SK-N-SH (cell line): ENCODE results near the gene RFLNA. TPM values are rescaled to one million over a fixed set of nuclear protein-coding genes. Genes with fewer than 3 reads are reported as not detected.

Source experiments
- CTCF ChIA-PET: fragments of 300-600, 350-600 bp; formaldehyde crosslinking; extraction: SDS; loops from one replicate; lab custom pipeline; 2021; lab: Yijun Ruan, JAX
- POLR2A ChIA-PET: fragments of 350-600 bp; sonication (Branson Sonifier 250); formaldehyde crosslinking; extraction: SDS; loops from one replicate; lab custom pipeline; 2020; ENCODE audit warnings: antibody characterized with exemption, inconsistent platforms; lab: Yijun Ruan, JAX
- DNase-seq: peaks from one replicate; pipeline ENCODE4 v3.0.0; 2012
- H2AFZ ChIP-seq: fragments of 200-600 bp; sonication (generic); 2 replicates; pipeline ENCODE4 v1.8.1; 2016; ENCODE audit warnings: antibody characterized with exemption, mild to moderate bottlenecking, low read depth
- H3F3A ChIP-seq: fragments of 200-600 bp; sonication (generic); replicated peaks from 2 replicates; pipeline ENCODE3; 2016; ENCODE audit warnings: antibody characterized with exemption, mild to moderate bottlenecking; ENCODE audit not compliant: insufficient read depth
- H3K27ac ChIP-seq, 2 experiments: fragments of 200-500 bp in 1 of 2; fragments of 200-600 bp in 1 of 2; sonication (Bioruptor generic) in 1 of 2; sonication (generic), shearing (Covaris generic) in 1 of 2; 2 replicates each; pipeline versions ENCODE4 v1.5.1 to v1.6.1; 2014 to 2016; ENCODE audit warnings: low read depth in 2 of 2, inconsistent platforms in 1 of 2, low read length in 1 of 2, mild to moderate bottlenecking in 1 of 2, mixed read lengths in 1 of 2
- H3K27me3 ChIP-seq: fragments of 200-600 bp; sonication (generic), shearing (Covaris generic); 2 replicates; pipeline ENCODE4 v1.6.1; 2016; ENCODE audit warnings: mixed run types; ENCODE audit not compliant: insufficient read depth
- H3K36me3 ChIP-seq, 2 experiments: fragments of 200-500 bp in 1 of 2; fragments of 200-600 bp in 1 of 2; sonication (Bioruptor generic) in 1 of 2; sonication (generic) in 1 of 2; replicated peaks in 1 of 2; 2 replicates each; pipeline versions ENCODE3 to v1.5.1; 2014 to 2016; ENCODE audit warnings: low read length in 1 of 2, mild to moderate bottlenecking in 1 of 2; ENCODE audit not compliant: insufficient read depth in 2 of 2, control insufficient read depth in 1 of 2
- H3K4me1 ChIP-seq, 2 experiments: fragments of 200-500 bp in 1 of 2; fragments of 200-600 bp in 1 of 2; sonication (Bioruptor generic) in 1 of 2; sonication (generic), shearing (Covaris generic) in 1 of 2; 2 replicates each; pipeline versions ENCODE4 v1.5.1 to v1.6.1; 2014 to 2016; ENCODE audit warnings: low read depth in 1 of 2, low read length in 1 of 2, mixed run types in 1 of 2; ENCODE audit not compliant: insufficient read depth in 2 of 2, control insufficient read depth in 1 of 2
- H3K4me2 ChIP-seq: fragments of 200-600 bp; sonication (generic), shearing (Covaris generic); 2 replicates; pipeline ENCODE4 v1.6.1; 2017; ENCODE audit warnings: mixed run types
- H3K4me3 ChIP-seq, 2 experiments: fragments of 200-500 bp in 1 of 2; fragments of 200-600 bp in 1 of 2; sonication (Bioruptor generic) in 1 of 2; sonication (generic), shearing (Covaris generic) in 1 of 2; 2 replicates each; pipeline versions ENCODE4 v1.5.1 to v1.8.1; 2014 to 2016; ENCODE audit warnings: low read depth in 2 of 2, inconsistent platforms in 1 of 2, low read length in 1 of 2, mild to moderate bottlenecking in 1 of 2, mixed read lengths in 1 of 2, moderate library complexity in 1 of 2
- H3K79me2 ChIP-seq: fragments of 200-600 bp; sonication (generic); 2 replicates; pipeline ENCODE4 v1.8.1; 2017; ENCODE audit warnings: mild to moderate bottlenecking; ENCODE audit not compliant: insufficient read depth
- H3K9ac ChIP-seq: fragments of 200-600 bp; sonication (generic); 2 replicates; pipeline ENCODE4 v1.6.1; 2017; ENCODE audit warnings: mixed run types
- H3K9me2 ChIP-seq: fragments of 200-600 bp; sonication (generic); 2 replicates; pipeline ENCODE4 v1.6.1; 2017; ENCODE audit warnings: mixed run types
- H3K9me3 ChIP-seq: fragments of 200-600 bp; sonication (generic); 2 replicates; pipeline ENCODE4 v1.6.1; 2017; ENCODE audit warnings: mixed run types, mild to moderate bottlenecking, moderate library complexity
- H4K20me1 ChIP-seq: fragments of 200-600 bp; sonication (generic); 2 replicates; pipeline ENCODE4 v1.6.1; 2017; ENCODE audit warnings: mild to moderate bottlenecking, mixed run types; ENCODE audit not compliant: insufficient read depth
- CHD2 ChIP-seq: fragments of 150-350 bp; IDR thresholded peaks from 2 replicates; pipeline ENCODE4 v1.6.1; 2018; ENCODE audit warnings: low read length; ENCODE audit not compliant: partially characterized antibody
- ELF1 ChIP-seq: IDR thresholded peaks from 2 replicates; pipeline ENCODE4 v1.4.0; 2012
- EP300 ChIP-seq, 2 experiments: IDR thresholded peaks; 2 replicates each; pipeline versions ENCODE4 v1.4.0 to v1.6.1; 2012; ENCODE audit warnings: borderline replicate concordance in 1 of 2, low read depth in 1 of 2, low read length in 1 of 2
- NFIC ChIP-seq: IDR thresholded peaks from 2 replicates; pipeline ENCODE4 v1.4.0; 2012; ENCODE audit warnings: borderline replicate concordance
- TAF1 ChIP-seq: IDR thresholded peaks from 2 replicates; pipeline ENCODE4 v1.6.1; 2012; ENCODE audit warnings: low read depth, mild to moderate bottlenecking, low read length, moderate library complexity, borderline replicate concordance
- TCF12 ChIP-seq: IDR thresholded peaks from 2 replicates; pipeline ENCODE4 v1.4.0; 2012
- USF1 ChIP-seq: IDR thresholded peaks from 2 replicates; pipeline ENCODE4 v1.4.0; 2012; ENCODE audit warnings: low read depth, borderline replicate concordance
- USF2 ChIP-seq: fragments of 150-350 bp; IDR thresholded peaks from 2 replicates; pipeline ENCODE4 v1.6.1; 2017; ENCODE audit warnings: antibody characterized with exemption, low read length, low read depth, borderline replicate concordance
- WGBS: methylation state at CpG from one replicate; pipeline ENCODE4 v1.1.6; 2017; ENCODE audit warnings: low lambda C conversion rate; 5-methylcytosine and 5-hydroxymethylcytosine counted together
- polyA plus RNA-seq, 3 experiments: library from polyadenylated mRNA; depleted of rRNA; stranded (reverse); fragments of >200 nt; gene quantifications; 2 replicates each; pipeline ENCODE4 v1.2.3, GENCODE V29; 2012
- TF ChIP-seq, protein P1 (sequence below): fragments of 200-600 bp; sonication (generic); IDR thresholded peaks from 2 replicates; pipeline ENCODE4 v1.6.1; 2017; ENCODE audit warnings: antibody characterized with exemption, mild to moderate bottlenecking, moderate library complexity

The RFLNA gene
- polyA plus RNA-seq, 1 of the 3 experiments (the other 2 are of a cell fraction): 0.10 TPM

GRCh38 chr12:124310785-124311184, 15.9 kb downstream of the RFLNA start (continued):
- TF ChIP-seq USF1 (no peak), CHD2 (no peak), EP300 (IDR thresholded peaks at IDR 0.05; ENCODE audit: borderline replicate concordance in 1 of 2, low read depth in 1 of 2, low read length in 1 of 2) (no peak), USF2 (no peak), TCF12 (no peak)

DNA sequence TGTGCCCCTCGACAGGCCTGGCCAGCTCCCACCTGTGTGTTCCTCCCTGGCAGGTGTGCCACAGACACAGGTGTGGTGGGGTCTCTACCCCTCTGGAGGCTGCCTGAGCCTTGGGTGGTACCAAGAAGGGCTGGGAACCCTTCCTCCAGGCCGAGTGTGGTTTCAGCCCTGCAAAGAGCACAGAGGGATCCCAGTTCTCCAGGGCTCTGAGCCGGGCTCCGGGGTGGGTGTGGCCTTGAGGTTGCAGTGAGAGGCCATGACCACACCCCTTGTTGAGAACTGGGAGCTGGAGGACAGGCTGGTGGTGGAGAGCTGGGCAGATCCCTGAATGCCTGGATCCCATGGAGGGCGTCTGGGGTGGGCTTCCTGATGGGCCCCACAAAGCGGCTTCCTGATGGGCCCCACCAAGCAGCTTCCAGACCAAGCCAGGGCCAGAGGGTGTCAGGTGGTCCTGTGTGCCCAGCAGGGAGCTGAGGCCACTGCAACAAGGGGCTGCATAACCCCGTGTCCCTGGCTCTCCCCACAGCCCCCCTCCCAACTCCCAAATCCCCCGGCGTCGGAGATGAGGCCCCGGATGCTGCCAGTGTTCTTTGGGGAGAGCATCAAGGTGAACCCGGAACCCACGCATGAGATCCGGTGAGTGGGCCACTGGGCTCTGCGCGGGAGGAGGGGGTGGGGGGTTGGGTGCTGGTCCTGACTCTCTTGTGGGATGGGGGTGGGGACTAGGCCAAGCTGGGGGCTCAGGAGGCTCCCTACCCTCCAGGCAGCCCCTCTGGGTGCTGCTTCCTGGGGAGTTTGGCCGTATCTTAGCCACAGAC, 16.6 kb downstream of the RFLNA start:
- Histone ChIP-seq H3K27me3 (no peaks in the 10 kb centered on the region), H3K36me3 (no peaks in the 10 kb centered on the region), H3K9me3 (no peaks in the 10 kb centered on the region), H3K4me2 (no peak overlapping the region), H2AFZ (no peak overlapping the region), H4K20me1 (no peaks in the 10 kb centered on the region), H3F3A (no peaks in the 10 kb centered on the region), H3K9ac (no peak overlapping the region), H3K9me2 (no peaks in the 10 kb centered on the region), H3K4me1 (no peaks in the 10 kb centered on the region; a peak in 1 of 4 replicates), H3K4me3 (no peak overlapping the region), H3K79me2 (no peaks in the 10 kb centered on the region), H3K27ac (no peak overlapping the region)
- TF ChIP-seq NFIC (no peak), USF1 (no peak), TAF1 (no peak), ELF1 (no peak)
- TF ChIP-seq, protein P1, sequence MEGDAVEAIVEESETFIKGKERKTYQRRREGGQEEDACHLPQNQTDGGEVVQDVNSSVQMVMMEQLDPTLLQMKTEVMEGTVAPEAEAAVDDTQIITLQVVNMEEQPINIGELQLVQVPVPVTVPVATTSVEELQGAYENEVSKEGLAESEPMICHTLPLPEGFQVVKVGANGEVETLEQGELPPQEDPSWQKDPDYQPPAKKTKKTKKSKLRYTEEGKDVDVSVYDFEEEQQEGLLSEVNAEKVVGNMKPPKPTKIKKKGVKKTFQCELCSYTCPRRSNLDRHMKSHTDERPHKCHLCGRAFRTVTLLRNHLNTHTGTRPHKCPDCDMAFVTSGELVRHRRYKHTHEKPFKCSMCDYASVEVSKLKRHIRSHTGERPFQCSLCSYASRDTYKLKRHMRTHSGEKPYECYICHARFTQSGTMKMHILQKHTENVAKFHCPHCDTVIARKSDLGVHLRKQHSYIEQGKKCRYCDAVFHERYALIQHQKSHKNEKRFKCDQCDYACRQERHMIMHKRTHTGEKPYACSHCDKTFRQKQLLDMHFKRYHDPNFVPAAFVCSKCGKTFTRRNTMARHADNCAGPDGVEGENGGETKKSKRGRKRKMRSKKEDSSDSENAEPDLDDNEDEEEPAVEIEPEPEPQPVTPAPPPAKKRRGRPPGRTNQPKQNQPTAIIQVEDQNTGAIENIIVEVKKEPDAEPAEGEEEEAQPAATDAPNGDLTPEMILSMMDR: no peak
- WGBS: 87% methylated on average over 9 of the region's 17 CpGs
- ChIA-PET POLR2A (interaction anchor here (0.6 kb wide), 2 partner anchors 206 to 261 kb away, joined by 3 read pairs; no protein-coding TSS in a partner anchor), CTCF (no interaction called here)
- DNase-seq: no peak
